K562 (cell line): Measurements from ENCODE around the gene CCR7. TPM values are rescaled to one million over a fixed set of nuclear protein-coding genes. Genes with fewer than 3 reads are reported as not detected.

ENCODE experiments used
- ATAC-seq: fragments of 200-7000 bp; cut with Tn5 transposase; 3 replicates; pipeline ENCODE4 v1.9.1; 2020; ENCODE audit warnings: moderate library complexity
- BruUV-seq: library from RNA; stranded (reverse); fragments of 400-500 nt; replicated peaks from 2 replicates; lab custom pipeline; 2021; lab: Mats Ljungman, UMichigan
- CTCF ChIA-PET: fragments of 300-600 bp; formaldehyde crosslinking; extraction: SDS; loops from one replicate; lab custom pipeline; 2021; ENCODE audit warnings: low intra/inter-chr PET ratio; lab: Yijun Ruan, JAX
- POLR2A ChIA-PET: fragments of 300-600, 350-650 bp; sonication (Branson Sonifier 250); formaldehyde crosslinking; extraction: SDS; loops from one replicate; lab custom pipeline; 2021; ENCODE audit warnings: antibody characterized with exemption, inconsistent platforms; lab: Yijun Ruan, JAX
- DNase-seq, 4 experiments: peaks; one replicate each; pipeline versions ENCODE4 v3.0.0 to v3.0.0-alpha.2; 2011 to 2018; ENCODE audit warnings: low spot score in 3 of 4, mixed read lengths in 3 of 4; ENCODE audit errors: extremely low read depth in 1 of 4
- FAIRE-seq: peaks from 2 replicates; lab custom pipeline; 2011; peaks lifted over from hg19 to GRCh38; lab: Jason Lieb, UNC
- H2AFZ ChIP-seq: 2 replicates; pipeline ENCODE4 v1.6.0; 2011; ENCODE audit warnings: low read depth, low read length, control low read depth, inconsistent platforms
- H3K27ac ChIP-seq: fragments of 200-600 bp; 3 replicates; pipeline ENCODE4 v1.8.0; 2011; ENCODE audit warnings: low read depth, mild to moderate bottlenecking, control low read depth, inconsistent platforms, low read length, moderate library complexity, mixed read lengths; ENCODE audit errors: extremely low read depth
- H3K27me3 ChIP-seq, 2 experiments: fragments of 300-600 bp in 1 of 2; 2 replicates in 1 of 2; 3 replicates in 1 of 2; pipeline versions ENCODE4 v1.6.0 to v1.8.0; 2011; ENCODE audit warnings: inconsistent platforms in 2 of 2, low read length in 2 of 2, mild to moderate bottlenecking in 1 of 2, mixed read lengths in 1 of 2, moderate library complexity in 1 of 2; ENCODE audit not compliant: control insufficient read depth in 2 of 2, insufficient read depth in 2 of 2
- H3K36me3 ChIP-seq: fragments of 300-600 bp; 3 replicates; pipeline ENCODE4 v1.8.0; 2011; ENCODE audit warnings: mild to moderate bottlenecking, low read length, inconsistent platforms; ENCODE audit not compliant: control insufficient read depth, insufficient read depth
- H3K4me1 ChIP-seq, 2 experiments: fragments of 200-600 bp in 1 of 2; replicated peaks in 1 of 2; 2 replicates in 1 of 2; 3 replicates in 1 of 2; pipeline versions ENCODE4 v1.5.1 to v1.8.0; 2011; ENCODE audit warnings: inconsistent platforms in 2 of 2, low read length in 2 of 2, mild to moderate bottlenecking in 1 of 2, mixed read lengths in 1 of 2, moderate library complexity in 1 of 2; ENCODE audit not compliant: control insufficient read depth in 2 of 2, insufficient read depth in 2 of 2
- H3K4me2 ChIP-seq: 2 replicates; pipeline ENCODE4 v1.6.1; 2011; ENCODE audit warnings: low read length, control low read depth, inconsistent platforms, mixed read lengths; ENCODE audit not compliant: insufficient read depth
- H3K4me3 ChIP-seq: fragments of 200-600 bp; sonication (generic), shearing (Covaris generic); 2 replicates; pipeline ENCODE4 v1.5.1; 2016; ENCODE audit warnings: control low read depth, inconsistent platforms
- H3K79me2 ChIP-seq: fragments of 200-600 bp; 3 replicates; pipeline ENCODE4 v1.8.0; 2011; ENCODE audit warnings: low read length, inconsistent platforms; ENCODE audit not compliant: control insufficient read depth, insufficient read depth
- H3K9ac ChIP-seq, 2 experiments: 2 replicates each; pipeline versions ENCODE4 v1.6.0 to v1.6.1; 2011; ENCODE audit warnings: low read depth in 2 of 2, low read length in 2 of 2, control low read depth in 1 of 2, inconsistent platforms in 1 of 2, mild to moderate bottlenecking in 1 of 2, mixed read lengths in 1 of 2; ENCODE audit not compliant: insufficient read depth in 1 of 2
- H3K9me1 ChIP-seq: one replicate; pipeline ENCODE4 v1.6.0; 2011; ENCODE audit warnings: inconsistent platforms, mild to moderate bottlenecking, low read length, moderate library complexity; ENCODE audit not compliant: control insufficient read depth, insufficient read depth
- H3K9me3 ChIP-seq: replicated peaks from 2 replicates; pipeline ENCODE4 v1.5.1; 2011; ENCODE audit warnings: low read depth, low read length, inconsistent platforms; ENCODE audit not compliant: control insufficient read depth, insufficient read depth
- H4K20me1 ChIP-seq: replicated peaks from 2 replicates; pipeline ENCODE4 v1.6.1; 2011; ENCODE audit warnings: low read length, inconsistent platforms, mixed read lengths; ENCODE audit not compliant: control insufficient read depth, insufficient read depth
- ASH1L ChIP-seq: fragments of 450-650 bp; IDR thresholded peaks from 2 replicates; pipeline ENCODE4 v1.6.1; 2018; ENCODE audit warnings: borderline replicate concordance, mild to moderate bottlenecking, low read depth; ENCODE audit not compliant: partially characterized antibody
- HINFP ChIP-seq: fragments of 450-650 bp; conservative IDR thresholded peaks from 2 replicates; pipeline ENCODE4 v1.6.1; 2016; ENCODE audit warnings: missing genetic modification characterization, low read depth, mild to moderate bottlenecking, control low read depth, missing compliant biosample characterization
- KLF13 ChIP-seq: fragments of 450-650 bp; IDR thresholded peaks from 2 replicates; pipeline ENCODE4 v1.6.1; 2016; ENCODE audit warnings: missing genetic modification characterization, low read depth, mild to moderate bottlenecking, missing compliant biosample characterization, moderate library complexity, borderline replicate concordance
- MITF ChIP-seq: IDR thresholded peaks from 2 replicates; pipeline ENCODE4 v1.6.1; 2014; ENCODE audit warnings: antibody characterized with exemption
- MNT ChIP-seq, 2 experiments: fragments of 450-650 bp; conservative IDR thresholded peaks; 2 replicates each; pipeline ENCODE4 v1.6.1; 2017; ENCODE audit warnings: mild to moderate bottlenecking in 2 of 2, moderate library complexity in 2 of 2
- WGBS: fragments of 100-300 bp; shearing (Covaris generic); methylation state at CpG from one replicate; pipeline ENCODE4 v1.1.6; 2016; ENCODE audit warnings: low coverage, mixed read lengths; ENCODE audit not compliant: insufficient coverage; ENCODE audit errors: missing lambda C conversion rate; 5-methylcytosine and 5-hydroxymethylcytosine counted together
- in situ Hi-C: fragments of 300-500 bp; cut with MboI; formaldehyde crosslinking; loops from 4 replicates; pipeline ENCODE4 v1.15.0; 2018; ENCODE audit warnings: inconsistent platforms, mixed read lengths
- intact Hi-C: fragments of 100-400 bp; cut with micrococcal nuclease; formaldehyde crosslinking; loops from 2 replicates; pipeline ENCODE4 v1.14.2; 2022
- polyA plus RNA-seq, 8 experiments: library from polyadenylated mRNA; depleted of rRNA in 4 of 8; stranded (reverse) in 5 of 8; unstranded in 3 of 8; fragments of >200 nt; fragmentation: Nextera tagmentation in 2 of 8; fragmentation: Illumina TruSeq in 1 of 8; extraction: Ambion mirVana in 2 of 8; extraction: Trizol in 1 of 8; gene quantifications; 2 replicates each; pipeline versions ENCODE4 v1.2.1 to v1.2.3, GENCODE V29; 2011 to 2014; ENCODE audit warnings: inconsistent platforms in 1 of 8, missing spikeins in 1 of 8
- total RNA-seq, 7 experiments: library from RNA; depleted of rRNA in 6 of 7; stranded (reverse); fragments of >200 nt in 6 of 7; fragmentation: Illumina TruSeq in 2 of 7; extraction: Trizol in 2 of 7; gene quantifications; 2 replicates each; pipeline versions ENCODE4 v1.2.1 to v1.2.3, GENCODE V29; 2011 to 2021; ENCODE audit warnings: low replicate concordance in 1 of 7

Gene CCR7
- total and polyA plus RNA-seq, 9 of the 15 experiments (the other 6 are each of a cell fraction or from before 2014, with no cell fraction given) = 0.14 to 1.4 (median 0.56) TPM

- Histone ChIP-seq H3K79me2 (no peaks in the 10 kb centered on the region), H3K9ac (peak overlapping the region in 1 of 2 experiments; percentile 50; a peak in 2 of 4 replicates), H4K20me1 (no peaks in the 10 kb centered on the region), H3K27me3 (no peaks in the 10 kb centered on the region), H3K27ac (no peak overlapping the region), H3K36me3 (no peaks in the 10 kb centered on the region), H3K4me1 (peaks cover 9 to 16% of the 10 kb centered on the region in 2 experiments; a peak in 4 of 5 replicates), H3K9me1 (no peaks in the 10 kb centered on the region), H3K9me3 (no peaks in the 10 kb centered on the region), H2AFZ (no peak overlapping the region), H3K4me2 (no peak overlapping the region), H3K4me3 (no peak overlapping the region)
- FAIRE-seq (no peak), DNase-seq (no peak), ATAC-seq (no peak)
- POLR2A ChIA-PET = interaction anchor here (0.6 to 1.6 kb wide), 3 partner anchors 9 to 86 kb away, joined by 3 to 4 read pairs (median 4); no protein-coding TSS in a partner anchor
- WGBS = 59% methylated on average over 11 of the region's 11 CpGs
- intact Hi-C loops (no loop called here), in situ Hi-C loops (no loop called here)
- no peak for TF ChIP-seq ASH1L
- no peak for TF ChIP-seq HINFP
- no peak for TF ChIP-seq KLF13 (tag)
- TF ChIP-seq MITF = no peak
- TF ChIP-seq MNT (conservative IDR thresholded peaks at IDR 0.05) = no peak
- BruUV-seq = no TSS peak
- CTCF ChIA-PET = no interaction called here
Observed at GRCh38 chr17:40547079-40547784, 18.0 kb downstream of the CCR7 start.
